Bronchial epithelial cell (primary cell): ENCODE results near the gene CTPS2. TPM values are rescaled to one million over a fixed set of nuclear protein-coding genes. Genes with fewer than 3 reads are reported as not detected.

Experiments used
- DNase-seq: peaks from one replicate; pipeline ENCODE4 v3.0.0-alpha.2; 2010; ENCODE audit warnings: low read depth
- FAIRE-seq: peaks from 2 replicates; lab custom pipeline; 2011; peaks lifted over from hg19 to GRCh38; lab: Jason Lieb, UNC
- H3K27me3 ChIP-seq: 2 replicates; pipeline ENCODE4 v1.5.1; 2011; ENCODE audit warnings: low read length; ENCODE audit not compliant: control insufficient read depth, insufficient read depth
- H3K36me3 ChIP-seq: 2 replicates; pipeline ENCODE4 v1.5.1; 2011; ENCODE audit warnings: low read length; ENCODE audit not compliant: control insufficient read depth, insufficient read depth
- H3K4me3 ChIP-seq: 2 replicates; pipeline ENCODE4 v1.5.1; 2011; ENCODE audit warnings: mild to moderate bottlenecking, low read depth, low read length, control low read depth
- total RNA-seq: library from RNA; depleted of rRNA; stranded (reverse); fragments of >200 nt; gene quantifications from 2 replicates; pipeline ENCODE4 v1.2.1, GENCODE V29; 2014
- TF ChIP-seq, protein P1 (sequence below): IDR thresholded peaks from 2 replicates; pipeline ENCODE4 v1.5.1; 2011; ENCODE audit warnings: mild to moderate bottlenecking, moderate library complexity, low read length, control low read depth, inconsistent platforms; ENCODE audit not compliant: insufficient read depth, severe bottlenecking

Gene CTPS2
- total RNA-seq, 1 donor from 2014 or later, result 5.8 TPM

DNA sequence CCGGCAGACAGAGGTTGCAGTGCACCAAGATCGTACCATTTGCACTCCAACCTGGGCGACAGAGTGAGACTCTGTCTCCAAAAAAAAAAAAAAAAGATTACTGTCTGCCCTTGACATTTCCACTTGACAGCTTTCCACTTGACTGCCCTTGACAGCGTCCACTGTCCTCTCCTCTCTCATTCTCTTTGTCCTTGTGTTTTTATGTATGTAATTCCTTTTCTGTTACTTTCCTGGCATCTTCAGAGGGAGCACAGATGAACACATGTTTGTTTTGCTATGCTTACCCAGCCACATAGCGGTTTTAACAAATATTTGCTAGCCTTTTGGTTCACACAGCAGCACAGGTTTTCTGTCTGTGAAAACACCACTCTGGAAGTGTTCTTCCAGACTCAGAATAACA, 33.2 kb upstream of the CTPS2 start:
- H3K4me3 ChIP-seq, result no peak overlapping the region
- TF ChIP-seq, protein P1, sequence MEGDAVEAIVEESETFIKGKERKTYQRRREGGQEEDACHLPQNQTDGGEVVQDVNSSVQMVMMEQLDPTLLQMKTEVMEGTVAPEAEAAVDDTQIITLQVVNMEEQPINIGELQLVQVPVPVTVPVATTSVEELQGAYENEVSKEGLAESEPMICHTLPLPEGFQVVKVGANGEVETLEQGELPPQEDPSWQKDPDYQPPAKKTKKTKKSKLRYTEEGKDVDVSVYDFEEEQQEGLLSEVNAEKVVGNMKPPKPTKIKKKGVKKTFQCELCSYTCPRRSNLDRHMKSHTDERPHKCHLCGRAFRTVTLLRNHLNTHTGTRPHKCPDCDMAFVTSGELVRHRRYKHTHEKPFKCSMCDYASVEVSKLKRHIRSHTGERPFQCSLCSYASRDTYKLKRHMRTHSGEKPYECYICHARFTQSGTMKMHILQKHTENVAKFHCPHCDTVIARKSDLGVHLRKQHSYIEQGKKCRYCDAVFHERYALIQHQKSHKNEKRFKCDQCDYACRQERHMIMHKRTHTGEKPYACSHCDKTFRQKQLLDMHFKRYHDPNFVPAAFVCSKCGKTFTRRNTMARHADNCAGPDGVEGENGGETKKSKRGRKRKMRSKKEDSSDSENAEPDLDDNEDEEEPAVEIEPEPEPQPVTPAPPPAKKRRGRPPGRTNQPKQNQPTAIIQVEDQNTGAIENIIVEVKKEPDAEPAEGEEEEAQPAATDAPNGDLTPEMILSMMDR, result no peak
- FAIRE-seq, result no peak
- no peaks in the 10 kb centered on the region for H3K36me3 ChIP-seq
- no peak for DNase-seq
- H3K27me3 ChIP-seq, result no peaks in the 10 kb centered on the region

- no peaks in the 10 kb centered on the region for H3K36me3 ChIP-seq
- no peak for DNase-seq
- no peak for FAIRE-seq
- TF ChIP-seq, protein P1, result no peak
- H3K27me3 ChIP-seq, result no peaks in the 10 kb centered on the region
- H3K4me3 ChIP-seq, result no peak overlapping the region
Observed at GRCh38 chrX:16745102-16745501, 32.6 kb upstream of the CTPS2 start.

DNA sequence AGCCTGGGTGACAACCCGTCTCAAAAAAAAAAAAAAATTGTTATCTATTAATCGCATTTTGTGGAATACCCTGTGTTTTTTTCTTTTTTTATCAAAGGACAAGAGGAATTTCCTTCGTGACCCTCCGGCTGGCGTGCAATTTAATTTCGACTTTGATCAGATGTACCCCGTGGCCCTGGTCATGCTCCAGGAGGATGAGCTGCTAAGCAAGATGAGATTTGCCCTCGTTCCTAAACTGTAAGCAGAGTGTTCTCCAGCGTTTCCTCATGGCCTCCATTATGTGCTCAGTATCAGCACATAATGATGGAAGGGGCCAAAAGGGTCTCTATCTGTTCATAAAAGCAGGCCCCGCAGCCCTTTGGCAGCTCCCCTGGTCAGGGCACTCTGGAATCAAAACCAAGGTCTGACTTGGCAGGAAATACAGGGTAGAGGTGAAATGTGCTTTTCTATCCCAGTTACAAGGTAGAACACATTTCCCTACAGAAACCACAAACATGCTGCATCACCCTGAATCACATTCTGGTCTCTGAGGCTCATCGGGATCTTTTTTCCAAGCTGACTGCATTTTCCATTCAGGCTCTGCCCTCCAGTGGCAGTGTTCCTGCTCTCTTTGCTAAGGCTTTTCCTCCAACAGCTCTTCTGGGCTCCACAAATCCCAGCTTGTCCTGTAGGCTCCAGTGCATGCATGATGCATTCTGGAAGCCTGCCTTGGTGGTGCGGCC, 31.3 kb upstream of the CTPS2 start:
- TF ChIP-seq, protein P1, result no peak
- peak; percentile 73 for FAIRE-seq
- peak; percentile 71 for DNase-seq
- Histone ChIP-seq H3K4me3 (no peak overlapping the region), H3K27me3 (no peaks in the 10 kb centered on the region), H3K36me3 (no peaks in the 10 kb centered on the region)

DNA sequence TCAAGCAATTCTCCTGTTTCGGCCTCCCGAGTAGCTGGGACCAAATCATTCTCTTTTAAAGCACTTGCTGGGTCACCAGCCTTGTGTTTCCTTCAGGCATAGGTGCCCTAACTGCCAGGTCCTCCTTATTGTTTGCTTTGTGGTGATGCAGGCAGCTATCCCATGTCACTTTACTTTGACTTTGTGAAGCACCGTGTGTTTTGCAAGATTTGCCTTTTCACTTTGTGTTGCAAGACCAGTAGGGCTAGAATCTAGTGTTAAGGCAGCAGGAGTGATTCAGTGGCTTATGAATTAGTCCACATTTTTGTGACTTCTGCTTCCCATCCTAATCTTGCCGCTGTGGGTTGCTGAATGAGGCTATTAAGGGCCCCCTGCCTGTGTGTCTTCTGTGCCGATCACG, 27.1 kb upstream of the CTPS2 start:
- Histone ChIP-seq H3K4me3 (no peak overlapping the region), H3K27me3 (no peaks in the 10 kb centered on the region), H3K36me3 (no peaks in the 10 kb centered on the region)
- FAIRE-seq, result peak; percentile 70
- TF ChIP-seq, protein P1, result no peak
- DNase-seq, result peak; percentile 20

GRCh38 chrX:16737024-16737423, 24.6 kb upstream of the CTPS2 start:
- no peaks in the 10 kb centered on the region for H3K36me3 ChIP-seq
- FAIRE-seq, result no peak
- H3K27me3 ChIP-seq, result no peaks in the 10 kb centered on the region
- no peak overlapping the region for H3K4me3 ChIP-seq
- TF ChIP-seq, protein P1, result no peak
- no peak for DNase-seq

- no peaks in the 10 kb centered on the region for H3K27me3 ChIP-seq
- no peak overlapping the region for H3K4me3 ChIP-seq
- TF ChIP-seq, protein P1, result no peak
- FAIRE-seq (no peak), DNase-seq (no peak)
- H3K36me3 ChIP-seq, result no peaks in the 10 kb centered on the region
Observed at GRCh38 chrX:16733013-16733412, 20.5 kb upstream of the CTPS2 start.
